CD4-positive, alpha-beta T cell treated with Interleukin-6 for 4 hours (primary cell): ENCODE measurements around the gene BCKDHB.
A peak's percentile ranks its signal among the peaks of the same experiment; 100 is the strongest.

Experiments used
- DNase-seq: peaks from one replicate; pipeline ENCODE4 v3.0.0-alpha.2; 2020; ENCODE audit warnings: mixed read lengths

BCKDHB gene

DNA sequence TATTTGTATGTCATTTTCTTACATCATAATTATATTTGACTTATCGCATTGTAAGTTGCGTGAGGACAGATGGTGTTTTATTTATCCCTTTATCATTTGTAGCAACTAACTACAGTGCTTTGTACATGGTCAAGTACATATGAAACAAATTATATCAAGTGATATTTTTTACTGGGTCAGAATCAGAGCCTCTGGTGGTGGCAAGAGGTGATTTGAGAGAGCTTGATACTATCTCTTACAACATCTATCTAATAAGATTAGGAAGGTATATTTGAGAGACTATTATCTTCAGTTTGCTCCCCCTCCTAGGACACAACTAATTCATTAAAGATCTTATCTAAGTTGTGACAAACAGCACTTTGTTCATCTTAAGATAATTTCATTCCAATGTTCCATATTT, 47.7 kb downstream of the BCKDHB start:
- no peak for DNase-seq

DNA sequence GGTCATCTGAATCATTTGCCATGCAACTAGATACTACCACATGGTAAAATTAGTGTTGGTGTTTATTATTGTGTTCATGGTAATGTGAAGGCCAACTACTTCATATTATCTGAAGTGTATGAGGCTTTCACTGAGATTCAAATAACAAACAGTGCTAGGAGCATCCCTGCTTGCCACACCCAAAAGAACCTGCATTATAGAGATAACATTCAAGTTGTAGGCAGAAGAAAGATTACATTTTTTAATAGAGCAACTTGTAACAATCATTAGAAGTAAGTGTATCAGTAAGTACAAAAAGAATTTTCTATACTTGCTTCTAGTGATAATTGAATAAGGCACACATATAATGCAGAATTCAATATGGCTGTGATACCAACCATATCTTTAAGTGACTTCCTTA, 49.8 kb downstream of the BCKDHB start:
- DNase-seq = no peak

DNA sequence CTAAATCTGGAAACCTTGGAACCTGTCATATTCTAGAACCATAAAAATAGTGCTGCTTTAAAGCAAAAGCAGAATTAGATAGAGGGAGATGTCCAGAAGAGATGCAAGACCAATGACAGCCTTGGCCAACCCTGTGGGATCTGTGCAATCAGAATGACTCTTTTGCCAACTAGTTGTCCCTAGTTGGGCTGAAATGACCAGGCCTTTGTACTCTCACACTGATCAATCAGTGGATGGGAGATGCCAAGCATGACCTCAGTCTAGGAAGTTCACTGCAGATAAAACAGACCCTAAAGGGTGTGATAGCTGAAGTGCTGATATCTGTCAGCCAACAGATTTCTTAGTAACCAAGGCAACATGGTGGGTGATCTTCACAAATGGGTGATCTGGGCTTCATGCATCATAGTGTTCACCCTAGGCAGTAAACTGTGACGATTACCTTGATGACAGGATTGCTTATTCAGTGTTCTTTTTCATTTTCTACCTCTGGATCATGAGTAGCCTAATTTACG, 52.1 kb downstream of the BCKDHB start:
- DNase-seq = no peak

DNA sequence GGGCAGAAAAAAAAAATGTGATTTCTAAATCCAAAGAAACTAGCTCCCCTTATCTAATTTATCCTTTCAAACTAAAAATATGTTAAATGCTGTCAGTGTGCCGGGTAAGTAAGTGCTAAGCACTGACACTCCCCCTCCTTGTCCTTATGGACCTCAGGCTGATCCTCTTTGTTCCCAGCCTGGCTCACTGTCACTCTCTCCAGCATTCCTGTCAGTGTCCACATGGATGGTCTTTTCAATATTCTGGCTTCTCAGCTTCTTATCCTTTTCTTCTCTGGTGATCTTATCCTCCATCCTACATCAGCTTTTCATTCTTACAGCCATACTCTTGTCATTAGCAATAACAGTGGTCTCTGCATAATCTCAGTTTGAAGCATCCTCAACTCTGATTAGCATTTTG, 55.0 kb downstream of the BCKDHB start:
- DNase-seq = no peak

DNA sequence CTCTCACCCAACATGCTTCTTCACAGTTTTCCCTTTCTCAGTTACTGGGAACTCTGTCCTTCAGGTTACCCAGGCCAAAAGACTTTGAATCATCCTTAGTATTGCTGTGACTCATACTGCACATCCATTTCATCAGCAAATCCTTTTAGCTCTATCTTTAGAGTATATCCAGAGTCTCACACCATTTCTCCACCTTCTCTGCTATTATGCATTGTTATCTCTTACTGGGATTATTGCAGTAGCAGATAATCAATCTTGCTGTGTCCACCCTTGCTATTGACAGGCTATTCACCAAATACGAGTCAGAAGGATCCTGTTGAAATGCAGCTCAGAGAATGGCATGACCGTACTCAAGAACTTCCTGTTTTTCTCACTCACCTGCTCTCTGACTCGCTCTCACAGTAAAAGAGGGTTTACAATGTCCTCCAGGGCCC, 57.3 kb downstream of the BCKDHB start:
- DNase-seq = peak; percentile 9

DNA sequence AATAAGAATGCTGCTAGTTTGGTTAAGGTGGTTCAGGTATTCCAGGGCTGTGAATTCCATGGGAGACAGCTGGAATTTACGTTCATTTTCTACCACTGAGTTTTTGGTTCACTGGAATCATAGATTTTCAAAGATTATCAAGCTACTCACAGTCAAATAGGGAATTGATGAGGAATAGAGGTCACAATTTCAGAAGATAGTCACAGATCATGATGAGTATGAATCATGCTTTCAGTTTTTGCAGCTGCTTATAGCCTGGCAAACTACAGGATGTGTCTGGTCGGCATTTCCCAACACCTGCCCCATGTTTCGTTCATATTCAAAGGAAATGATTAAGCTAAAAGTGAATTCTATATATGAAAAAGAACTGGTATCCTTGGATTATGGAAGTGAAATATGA, 58.7 kb downstream of the BCKDHB start:
- peak; percentile 12 for DNase-seq

DNA sequence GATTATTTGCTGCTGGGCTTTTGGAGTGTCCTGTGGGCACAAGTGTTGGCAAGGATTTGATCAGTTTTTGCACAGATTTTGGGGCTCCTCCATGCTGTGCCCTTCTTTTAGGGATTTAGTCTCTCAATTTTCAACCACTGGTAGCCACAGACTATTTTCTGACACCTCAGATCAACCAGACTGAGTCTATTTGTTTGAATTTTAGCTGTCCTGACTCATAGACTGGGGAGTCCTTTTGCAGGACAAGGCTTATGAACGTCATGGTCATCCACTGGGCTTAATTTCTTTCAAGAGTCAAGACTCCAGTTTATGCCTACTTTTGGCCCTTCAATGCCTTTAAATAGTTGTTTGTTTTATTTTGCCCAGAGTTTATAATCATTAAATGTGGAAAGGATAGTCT, 59.3 kb downstream of the BCKDHB start:
- DNase-seq = no peak

DNA sequence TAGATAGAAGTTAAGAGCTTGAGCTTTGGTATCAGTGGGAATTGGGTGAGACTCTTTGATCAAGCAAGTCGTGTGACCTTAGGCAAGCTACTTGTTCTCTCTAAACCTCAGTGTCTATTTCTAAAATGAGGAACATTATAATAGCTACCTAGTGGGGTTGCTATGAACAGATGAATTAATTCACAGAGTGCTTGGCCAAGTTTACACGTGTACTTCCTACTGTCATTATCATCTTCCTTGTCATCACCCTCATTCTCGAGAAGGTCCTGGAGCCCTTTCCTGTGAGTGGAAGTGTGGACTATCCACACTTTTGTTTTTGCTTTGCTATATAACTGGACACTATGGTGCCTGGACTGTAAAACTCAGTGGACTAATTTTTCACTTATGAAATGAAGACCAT, 64.0 kb downstream of the BCKDHB start:
- DNase-seq = no peak

DNA sequence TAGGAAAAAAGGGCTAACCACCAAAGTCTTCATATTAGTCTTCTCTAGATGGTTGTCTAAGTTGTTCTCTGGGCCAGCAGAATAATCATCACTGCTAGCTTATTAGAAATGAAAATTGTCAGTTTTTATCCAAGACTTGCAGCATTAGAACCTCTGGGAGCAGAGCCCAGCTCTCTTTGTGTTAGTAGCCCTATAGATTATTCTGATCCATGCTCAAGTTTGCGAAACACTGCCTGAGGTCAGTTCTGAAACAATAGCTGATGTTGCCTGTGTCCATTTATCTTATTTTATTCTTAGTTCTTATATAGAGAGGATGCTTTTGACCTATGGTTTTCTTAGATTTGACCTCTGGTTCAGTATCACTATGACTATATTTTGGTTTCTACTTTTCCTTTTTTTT, 66.9 kb downstream of the BCKDHB start:
- DNase-seq = no peak

DNA sequence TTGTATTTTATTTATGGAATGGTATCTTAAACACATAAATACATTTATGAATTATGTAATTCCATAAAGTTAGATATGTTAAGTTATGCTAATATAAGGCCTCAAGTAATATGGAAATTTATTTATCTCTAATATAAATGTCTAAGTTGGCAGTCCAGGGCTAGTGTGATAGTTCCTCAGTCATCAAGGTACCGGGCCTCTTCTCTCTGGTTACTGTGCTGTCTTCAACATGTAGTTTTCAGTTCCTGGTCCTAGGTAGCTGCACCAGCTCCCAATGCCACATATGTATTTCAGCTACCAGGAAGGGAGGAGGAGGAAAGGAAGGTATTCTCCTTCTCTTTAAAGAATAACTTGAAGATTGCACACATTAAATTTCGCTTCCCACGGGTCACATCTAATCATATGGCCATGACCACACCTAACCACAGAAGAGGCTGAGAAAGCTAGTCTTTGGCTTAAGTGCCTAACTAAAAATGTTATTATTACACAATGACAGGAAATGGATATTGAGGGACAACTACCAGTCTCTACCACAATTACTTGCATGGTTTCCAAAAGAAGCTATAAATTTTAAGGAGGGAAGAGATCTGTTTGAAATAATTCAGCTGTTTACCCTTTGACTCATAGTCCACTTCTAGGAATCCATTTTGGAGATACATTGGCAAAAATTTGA, 68.6 kb downstream of the BCKDHB start:
- DNase-seq = no peak

DNA sequence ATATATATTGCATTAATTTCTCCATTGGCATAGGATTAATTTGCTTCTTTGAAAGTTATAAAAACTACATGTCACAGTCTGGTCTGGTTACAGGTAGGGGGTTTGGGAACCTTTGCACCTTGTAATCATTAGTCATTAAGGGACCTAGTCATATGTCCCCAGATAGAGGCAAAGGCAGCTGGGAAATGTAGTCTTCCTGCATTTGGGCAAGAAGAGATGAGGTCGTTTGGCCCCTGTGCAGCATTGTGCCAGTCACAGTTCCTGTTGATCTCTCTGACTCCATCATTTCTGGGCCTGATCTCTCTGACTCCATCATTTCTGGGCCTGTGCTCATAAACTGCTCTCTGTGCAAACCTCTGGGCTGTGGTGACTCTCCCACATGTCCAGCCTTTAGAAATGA, 73.2 kb downstream of the BCKDHB start:
- DNase-seq = no peak

DNA sequence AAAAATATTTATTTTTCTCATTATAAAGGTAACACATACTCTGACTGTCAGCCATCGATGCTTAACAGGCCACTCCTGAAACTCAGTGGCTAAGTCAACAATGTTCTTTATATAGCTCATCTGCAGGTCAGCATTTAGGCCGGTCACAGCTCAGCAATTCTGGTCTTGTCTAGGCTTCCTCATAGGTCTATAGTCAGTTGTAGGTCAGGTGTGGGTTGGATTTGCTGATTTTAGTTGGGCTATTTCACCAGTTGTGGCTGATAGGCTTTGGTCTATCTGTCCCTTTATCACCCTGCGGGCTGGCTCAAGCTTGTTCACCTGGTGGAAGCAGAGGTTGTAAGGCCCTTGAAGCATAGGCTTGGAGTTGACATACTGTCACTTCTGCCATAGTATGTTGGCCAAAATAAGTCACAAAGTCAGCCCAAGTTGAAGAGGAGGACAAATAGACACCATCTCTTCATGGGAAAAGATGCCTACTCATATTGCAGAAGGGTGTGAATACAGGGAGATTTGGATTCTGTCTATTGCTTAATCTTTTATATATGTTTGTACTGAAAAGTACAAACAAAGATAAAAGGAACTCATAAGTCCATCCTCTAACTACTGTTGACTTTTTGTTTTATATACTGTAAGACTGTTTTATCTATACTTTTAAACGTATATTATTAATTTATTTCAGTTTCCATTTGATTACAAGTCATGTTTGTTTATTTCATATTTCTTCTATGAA, 75.0 kb downstream of the BCKDHB start:
- no peak for DNase-seq

DNA sequence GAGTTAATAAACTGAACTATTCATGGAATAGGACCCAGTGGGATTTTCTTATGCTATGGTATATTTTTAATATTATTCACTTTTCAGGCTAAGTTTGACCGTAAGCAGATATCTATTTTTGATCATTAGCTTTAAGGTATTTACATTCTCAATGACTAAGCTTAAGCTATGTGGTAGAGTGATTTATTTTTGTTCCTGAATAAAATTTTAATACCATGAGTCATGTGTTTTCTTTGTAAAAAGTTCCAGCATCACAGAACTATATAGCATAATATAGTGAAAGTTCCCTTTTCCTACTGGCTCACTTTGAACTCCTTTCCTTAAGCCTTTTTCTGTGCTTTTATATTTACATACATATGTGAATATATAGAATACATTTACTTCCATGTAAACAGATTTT, 75.8 kb downstream of the BCKDHB start:
- no peak for DNase-seq

DNA sequence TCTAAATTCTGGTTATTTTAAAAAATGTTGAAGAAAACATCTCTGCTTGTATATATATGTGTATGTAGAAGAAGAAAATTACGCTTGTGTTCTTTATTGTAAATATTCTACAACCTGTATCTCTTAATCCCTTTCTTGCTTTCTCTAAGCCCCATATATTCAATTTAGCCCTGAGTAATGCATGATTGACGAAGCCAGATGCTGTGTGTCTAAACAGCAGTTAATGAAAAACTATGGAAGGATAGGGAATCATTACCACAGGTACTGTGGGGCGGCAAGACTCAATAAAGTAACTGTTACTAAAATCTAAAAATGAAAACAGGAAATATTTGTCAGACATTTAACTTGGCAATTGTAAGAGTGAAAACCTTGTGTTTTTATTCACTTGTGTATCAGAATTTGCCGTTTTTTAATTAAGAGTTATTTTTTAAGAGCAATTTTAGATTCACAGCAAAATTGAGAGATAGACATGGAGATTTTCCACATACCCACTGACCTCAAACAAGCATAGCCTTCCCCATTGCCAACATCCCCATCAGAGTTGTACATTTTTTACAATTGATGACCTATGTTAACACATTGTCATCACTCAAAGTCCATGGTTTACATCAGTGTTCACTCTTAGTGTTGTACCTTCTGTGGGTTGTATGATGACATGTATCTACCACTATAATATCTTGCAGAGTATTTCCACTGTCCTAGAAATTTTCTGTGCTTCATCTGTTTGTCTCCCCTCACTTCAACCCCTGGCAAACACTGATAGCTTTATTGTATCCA, 76.7 kb downstream of the BCKDHB start:
- DNase-seq = no peak

DNA sequence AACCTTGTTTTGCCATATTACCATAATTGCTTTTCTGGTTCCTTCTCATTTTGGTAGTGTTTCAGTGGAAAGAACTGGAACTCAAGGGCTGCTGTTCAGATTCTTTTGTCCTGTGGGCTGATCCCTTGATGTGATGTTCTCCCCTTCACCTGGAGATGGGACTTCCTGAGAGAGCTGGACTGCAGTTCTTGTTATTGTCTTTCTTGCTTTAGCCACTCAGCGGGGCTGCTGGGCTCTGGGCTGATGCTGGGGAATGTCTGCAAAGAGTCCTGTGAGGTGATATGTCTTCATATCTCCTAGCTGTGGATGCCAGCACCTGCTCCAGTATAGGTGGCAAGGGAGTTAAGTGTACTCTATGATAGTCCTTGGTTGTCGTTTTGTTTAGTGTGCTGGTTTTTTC, 79.0 kb downstream of the BCKDHB start:
- DNase-seq = no peak

DNA sequence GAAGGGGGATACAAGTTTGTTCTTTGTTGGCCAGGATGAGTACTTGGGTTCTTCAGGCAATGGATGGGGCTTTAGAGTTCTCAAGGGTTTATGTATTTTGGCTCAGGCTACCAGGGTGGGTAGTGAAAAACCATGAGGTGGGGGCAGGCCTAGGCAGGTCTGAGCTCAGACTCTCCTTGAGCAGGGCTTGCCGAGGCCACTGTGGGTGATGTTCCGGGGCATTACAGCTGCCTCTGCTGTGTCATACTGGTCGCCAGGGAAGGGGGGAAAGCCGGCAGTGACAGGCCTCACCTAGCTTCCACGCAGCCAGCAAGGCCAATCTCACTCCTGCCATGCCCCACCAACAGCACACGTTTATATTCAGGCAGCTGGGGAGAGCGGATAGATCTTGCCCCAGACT, 79.6 kb downstream of the BCKDHB start:
- no peak for DNase-seq

DNA sequence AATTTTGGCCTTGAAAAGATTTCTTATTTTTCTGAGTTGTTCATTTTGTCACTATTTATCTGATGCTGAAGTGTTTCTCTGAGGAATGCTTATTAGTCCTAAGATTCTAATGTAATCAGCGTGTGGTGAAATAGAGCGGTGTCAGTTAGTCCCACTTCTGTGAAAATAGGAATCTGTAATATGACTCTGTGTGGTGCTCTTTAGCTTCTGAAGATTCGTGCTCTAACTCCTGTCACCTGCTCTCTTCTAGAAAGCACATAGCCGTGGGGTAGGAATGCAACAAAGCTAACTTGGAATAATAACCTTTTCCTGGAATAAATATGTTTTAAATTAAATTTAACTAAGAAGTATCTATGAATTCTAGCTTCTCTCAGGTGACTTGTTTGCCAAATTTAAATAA, 90.4 kb downstream of the BCKDHB start:
- no peak for DNase-seq

DNA sequence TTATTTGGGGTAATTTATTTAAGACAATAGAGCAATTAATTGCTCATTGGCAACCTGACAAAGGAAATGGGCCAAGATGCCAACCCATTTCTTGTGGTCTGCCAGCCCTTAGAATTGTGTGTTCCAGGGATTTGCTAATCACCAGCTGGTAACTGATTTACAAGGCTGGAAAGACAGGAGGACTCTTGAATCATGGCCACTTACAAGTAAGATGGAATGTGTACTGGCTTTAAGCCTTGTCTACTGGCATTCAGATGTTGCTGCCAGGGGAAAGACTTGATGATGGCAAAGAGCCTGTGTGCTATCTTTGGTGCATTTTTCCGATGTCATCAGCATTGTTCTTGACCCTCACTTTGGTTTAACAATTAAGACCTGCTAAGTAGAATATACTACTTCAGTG, 91.0 kb downstream of the BCKDHB start:
- no peak for DNase-seq

DNA sequence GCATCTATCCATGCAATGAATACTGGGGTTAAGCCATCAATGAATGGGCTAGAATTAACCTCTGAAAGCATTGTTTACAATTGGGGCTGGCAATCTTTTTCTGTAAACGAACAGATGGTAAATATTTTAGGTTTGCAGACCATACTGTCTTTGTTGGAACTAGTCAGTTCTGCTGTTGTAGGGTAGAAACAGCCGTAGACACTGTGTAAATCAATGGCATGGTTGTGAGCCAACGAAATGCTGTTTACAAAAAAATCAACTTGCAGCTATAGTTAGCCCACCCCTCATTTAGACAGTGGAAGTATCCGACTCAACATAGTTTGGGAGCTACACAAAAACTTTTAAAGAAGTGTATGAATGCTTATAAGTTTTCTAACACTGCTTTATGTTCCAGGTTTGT, 91.5 kb downstream of the BCKDHB start:
- no peak for DNase-seq

DNA sequence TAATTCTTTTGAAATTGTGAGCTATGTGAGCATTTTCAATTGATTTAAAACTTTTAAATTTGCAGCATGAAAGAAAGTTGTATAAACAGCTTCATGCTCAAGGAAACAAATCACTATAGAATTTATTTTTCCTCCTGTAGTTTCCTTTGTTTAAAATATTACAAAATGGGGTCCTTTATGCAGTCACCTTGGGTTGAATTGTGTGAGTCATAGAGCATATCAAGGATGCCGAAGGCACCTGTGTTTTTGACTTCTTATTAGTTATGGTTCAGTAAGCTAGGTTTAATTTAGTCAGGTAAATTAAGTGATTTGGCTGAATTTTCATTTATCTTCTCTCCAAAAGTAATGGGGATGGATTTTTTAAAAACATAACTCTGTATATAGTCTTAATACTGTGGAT, 96.8 kb downstream of the BCKDHB start:
- DNase-seq = no peak

DNA sequence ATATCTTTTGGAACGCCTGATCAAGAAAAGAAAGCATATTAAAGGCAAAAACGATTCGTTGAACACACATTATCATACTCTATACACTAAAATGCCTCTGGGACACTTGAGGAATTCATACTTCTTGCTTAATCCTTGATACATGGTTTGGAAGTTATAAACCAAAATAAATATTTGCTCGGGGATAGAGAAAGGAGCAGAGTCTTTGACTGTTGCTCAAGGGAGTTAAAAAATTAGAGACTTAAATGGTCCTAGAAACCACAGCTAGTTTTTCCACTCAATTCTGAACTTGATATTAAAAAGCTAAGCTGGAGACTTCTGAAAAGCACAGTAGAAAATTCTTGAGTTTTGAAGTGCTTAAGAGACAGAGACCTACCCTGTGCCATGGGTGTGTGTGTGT, 98.9 kb downstream of the BCKDHB start:
- DNase-seq = no peak

DNA sequence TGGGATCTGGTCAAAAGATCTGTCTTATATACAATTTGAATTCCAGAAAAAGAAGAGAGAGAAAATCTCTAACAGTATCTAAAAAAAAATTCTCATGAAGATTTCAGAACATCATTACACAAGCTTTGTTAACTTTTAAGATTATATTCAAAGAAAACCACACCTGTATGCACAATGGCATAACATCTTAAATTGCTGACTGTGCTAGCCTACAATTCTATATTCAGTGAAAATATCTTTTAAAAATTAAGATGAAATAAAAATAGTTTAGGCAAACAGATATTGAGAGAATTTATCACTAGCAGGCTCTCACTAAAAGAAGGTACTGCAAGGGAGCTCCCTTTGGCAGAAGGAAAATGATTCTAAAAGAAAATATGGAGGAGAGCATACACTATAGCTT, 100.3 kb downstream of the BCKDHB start:
- no peak for DNase-seq

DNA sequence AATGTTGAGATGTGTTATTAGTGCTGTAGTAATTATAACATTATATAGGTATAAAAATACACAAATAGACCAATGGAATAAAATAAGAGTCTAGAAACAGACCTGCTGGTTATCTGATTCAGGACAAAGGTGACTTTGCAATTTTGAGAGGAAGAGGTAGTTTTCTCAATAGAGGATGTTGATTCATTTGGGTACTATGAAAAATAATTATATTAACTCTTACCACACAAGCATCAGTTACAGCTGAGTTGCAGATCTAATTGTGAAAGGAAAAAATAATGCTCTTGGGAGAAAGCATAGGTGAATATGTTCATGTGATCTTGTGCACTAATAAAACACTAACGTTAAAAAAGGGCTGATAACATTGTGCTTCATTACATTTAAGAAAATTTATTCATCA, 103.0 kb downstream of the BCKDHB start:
- DNase-seq = no peak

DNA sequence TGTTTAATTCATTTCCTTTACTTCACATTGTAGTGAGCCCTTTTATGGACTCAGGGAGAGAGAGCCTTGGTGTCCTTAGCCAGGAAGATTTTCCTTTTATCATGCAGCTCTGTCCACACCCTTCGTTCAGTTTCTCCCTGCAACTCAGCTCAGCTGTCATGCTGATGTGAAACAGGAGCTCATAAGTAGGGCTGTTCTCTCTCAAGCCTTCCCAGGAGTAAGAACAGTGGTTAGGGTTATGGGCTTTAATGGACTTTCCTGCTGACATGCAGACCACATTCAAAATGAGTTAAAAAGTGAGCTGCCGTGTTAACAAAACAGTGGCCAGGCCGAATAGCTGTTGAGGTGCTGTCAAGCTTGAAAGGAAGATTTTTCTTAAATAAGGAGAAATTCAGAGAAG, 104.1 kb downstream of the BCKDHB start:
- DNase-seq = no peak
